GM19240 (cell line): ENCODE data around the gene NGDN.

ENCODE experiments used
- DNase-seq: peaks from one replicate; pipeline ENCODE4 v3.0.0; 2011; ENCODE audit warnings: low spot score; ENCODE audit not compliant: insufficient read length

The NGDN gene

DNA sequence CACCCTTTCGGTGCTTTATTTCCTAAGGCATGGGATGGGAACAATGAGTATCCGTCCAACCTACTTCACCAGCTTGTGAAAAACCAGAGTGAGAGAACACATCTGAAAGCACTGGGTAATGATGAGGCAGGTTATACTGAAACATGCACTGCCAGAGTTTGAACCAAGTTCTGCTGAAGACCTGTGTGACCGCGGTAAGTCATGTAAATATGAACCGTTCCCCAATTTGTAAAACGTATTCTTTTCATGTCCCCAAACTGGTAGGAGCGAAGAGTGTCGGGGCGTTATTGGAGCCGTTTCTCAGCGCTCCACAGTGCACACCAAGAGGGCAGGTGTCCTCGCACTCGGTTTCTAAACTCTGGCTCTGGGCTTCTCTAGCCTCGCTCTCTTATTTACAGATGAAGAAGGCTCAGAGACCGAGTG, 788 bp upstream of the NGDN start:
- no peak for DNase-seq

DNA sequence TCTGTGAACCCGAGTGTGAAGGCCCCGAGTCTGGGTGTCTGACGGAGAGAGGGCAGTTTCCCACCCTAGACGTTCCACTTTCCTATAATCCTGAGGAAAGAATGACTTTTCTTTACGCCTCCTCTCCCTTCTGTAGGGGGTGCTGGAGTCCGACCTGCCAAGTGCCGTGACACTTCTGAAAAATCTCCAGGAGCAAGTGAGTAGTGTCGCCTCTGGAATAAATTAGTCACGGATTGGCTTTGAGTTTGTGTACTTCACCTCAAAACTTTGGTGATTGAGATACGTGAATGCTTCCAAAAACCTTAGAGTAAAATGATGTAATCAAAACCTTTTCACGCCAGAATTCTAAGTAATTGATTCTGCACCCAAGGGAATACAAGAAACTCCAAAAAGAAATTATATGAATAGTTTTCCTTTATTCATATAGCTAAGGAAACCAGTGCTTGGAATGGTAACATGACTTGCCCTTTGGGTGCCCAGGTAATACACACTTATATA, 452 bp downstream of the NGDN start:
- no peak for DNase-seq

DNA sequence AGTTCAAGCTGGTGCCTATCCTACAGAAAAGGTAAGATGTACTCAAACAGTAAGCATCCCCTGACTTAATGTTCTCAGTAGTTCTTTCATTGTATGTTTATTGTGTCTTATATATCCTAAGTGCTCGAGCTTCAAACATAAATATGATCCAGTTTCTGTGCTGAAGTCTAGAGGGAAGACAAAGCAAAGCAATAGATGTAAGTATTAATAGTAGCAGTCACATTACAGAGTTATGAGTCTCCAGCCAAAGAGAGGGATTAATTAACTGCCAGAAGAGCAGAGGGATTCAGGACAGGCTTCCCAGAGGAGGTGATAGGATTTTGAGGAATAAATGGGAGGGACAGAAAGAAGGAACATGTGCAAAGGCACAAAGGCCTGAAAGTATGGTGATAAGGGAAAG, 1.4 kb downstream of the NGDN start:
- DNase-seq: no peak

DNA sequence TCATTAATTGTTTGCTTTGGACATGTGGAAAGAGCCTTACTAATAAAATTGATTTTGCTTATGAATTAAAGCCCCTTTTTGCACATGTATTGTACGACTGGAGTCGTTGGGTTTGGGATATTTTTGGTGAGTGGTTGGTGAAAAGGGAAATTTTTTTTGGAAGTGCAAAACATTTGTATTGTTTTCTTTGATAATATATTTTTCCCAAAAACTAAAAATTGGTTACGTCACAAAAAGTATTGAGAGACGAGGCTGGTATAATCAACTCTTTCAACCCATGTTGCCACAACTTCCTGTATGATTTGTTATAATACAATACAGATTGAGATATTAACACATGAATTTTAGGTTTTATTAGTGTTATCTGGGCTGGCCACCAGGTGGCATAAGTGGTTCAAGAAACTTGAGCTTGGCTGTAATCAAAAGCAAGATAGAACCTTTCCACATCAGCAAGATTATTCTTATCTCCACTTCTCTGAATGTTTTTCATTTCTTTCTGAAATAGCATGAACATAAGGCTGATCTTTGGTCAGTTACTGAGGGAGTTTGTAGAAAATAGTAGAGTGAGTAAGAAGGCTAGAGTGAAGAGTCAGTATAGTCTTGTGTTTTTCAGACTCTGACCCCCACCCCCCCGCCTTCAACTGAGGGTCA, 8.7 kb downstream of the NGDN start:
- DNase-seq: no peak

DNA sequence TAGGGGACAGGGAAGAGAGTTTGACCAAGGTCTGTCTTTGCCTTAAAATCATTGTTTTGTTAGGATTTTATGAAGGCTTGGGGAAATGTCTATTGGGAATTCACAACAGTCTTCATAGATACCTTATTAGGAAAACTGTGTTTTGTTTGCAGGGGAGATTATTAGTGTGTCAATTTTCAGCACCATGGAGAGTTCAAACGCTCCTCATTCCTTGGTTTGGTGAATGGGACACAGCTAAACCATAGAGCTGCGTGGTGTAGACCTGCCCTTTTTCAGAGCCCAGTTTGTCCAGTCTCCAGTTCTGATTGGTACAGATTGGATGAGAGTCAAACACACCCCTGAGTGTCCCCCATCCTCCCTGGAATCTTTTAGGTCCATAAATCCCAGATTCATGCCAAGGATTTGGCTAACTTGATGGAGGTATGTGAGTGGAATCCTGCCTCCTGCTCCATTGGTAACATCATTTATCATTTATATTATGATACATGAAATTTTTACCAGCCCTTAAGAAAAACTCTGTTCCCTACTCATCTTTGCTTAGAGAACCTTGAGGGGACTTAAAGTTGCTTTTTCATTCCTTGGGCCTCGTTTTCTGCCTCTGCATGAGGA, 12.0 kb downstream of the NGDN start:
- no peak for DNase-seq

DNA sequence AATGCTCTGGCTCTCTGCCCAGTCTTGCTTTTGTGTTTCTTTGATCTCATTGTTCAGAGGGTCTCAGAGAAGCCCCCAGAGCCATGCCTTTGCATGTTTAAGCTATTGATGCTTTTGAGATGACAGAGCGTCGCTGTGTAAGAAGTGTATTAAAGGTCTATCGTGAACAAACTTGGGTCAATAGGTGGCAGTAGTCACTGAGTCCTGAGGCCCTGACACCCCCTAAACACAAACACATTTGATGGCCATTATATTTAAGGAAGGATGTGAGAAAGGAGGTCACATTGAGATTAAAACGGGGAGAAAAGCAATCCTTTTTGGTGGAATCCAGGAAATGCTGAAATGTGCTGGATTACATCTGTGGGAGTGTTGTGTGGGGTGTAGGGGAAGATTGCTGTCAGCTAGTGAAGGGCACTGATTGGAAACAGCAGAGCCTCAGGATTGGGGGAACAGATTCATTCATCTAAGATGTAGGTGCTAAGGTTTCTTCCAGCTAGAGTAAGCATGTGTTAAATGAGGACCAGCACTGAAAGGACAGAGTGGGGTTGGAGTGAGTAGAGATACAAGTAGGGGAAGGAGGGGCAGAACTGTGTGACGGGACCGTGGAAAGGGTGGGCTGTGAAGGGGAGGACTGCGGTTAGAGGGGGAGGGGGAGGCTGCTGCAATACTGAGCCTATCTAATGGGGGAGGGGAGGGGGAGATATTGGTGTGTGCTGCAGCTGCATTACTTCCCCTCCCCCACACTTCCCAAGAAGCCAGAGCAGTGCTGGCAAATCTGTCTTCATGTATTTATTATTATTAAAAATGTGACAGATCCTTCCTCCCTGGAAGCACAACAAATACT, 12.7 kb downstream of the NGDN start:
- DNase-seq: no peak

DNA sequence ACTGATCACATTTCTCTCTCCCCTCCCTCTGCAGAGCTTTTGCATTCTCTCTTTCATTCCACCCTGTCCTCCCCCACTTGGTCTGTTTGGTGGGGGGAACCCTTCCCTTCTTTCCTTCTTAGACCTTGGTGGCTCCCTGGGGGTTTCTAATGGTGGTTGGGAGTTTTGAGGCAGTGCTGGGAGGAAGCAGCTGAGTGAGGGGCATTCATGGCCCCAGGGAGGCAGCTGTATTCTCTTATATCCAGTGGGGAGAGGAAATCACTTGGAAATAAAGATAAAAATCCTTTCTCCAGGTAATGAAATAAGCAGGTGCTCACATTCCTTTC, 13.3 kb downstream of the NGDN start:
- no peak for DNase-seq

DNA sequence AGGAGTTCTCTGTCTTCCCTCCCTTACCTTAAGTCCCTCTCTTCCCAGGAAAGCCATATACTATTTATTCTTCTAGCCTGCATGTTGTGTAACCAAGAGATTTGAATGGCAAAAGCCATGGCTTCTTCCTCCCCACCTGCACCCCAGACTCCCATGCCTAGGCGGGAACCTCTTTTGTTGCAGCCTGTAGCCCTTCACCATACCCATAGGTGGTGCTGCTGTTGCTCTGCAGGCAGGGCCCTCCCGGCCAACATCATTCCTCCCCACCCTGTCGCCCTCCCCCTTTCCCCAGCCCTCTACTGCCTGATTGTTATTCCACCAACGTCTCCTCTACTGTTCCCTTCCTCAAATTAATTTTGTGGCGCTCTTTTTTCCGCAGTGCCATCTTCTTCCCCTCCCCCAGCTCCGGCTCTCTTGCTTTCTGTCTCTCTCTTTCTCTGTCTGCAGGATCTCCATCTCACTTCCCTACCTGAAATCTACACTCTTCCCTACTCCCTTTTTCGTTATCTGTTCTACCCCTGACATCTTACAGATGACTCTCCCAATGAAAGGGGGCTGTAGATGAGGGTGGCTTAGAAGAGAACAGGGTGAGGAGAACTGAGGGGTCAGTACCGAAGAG, 13.8 kb downstream of the NGDN start:
- DNase-seq: no peak

DNA sequence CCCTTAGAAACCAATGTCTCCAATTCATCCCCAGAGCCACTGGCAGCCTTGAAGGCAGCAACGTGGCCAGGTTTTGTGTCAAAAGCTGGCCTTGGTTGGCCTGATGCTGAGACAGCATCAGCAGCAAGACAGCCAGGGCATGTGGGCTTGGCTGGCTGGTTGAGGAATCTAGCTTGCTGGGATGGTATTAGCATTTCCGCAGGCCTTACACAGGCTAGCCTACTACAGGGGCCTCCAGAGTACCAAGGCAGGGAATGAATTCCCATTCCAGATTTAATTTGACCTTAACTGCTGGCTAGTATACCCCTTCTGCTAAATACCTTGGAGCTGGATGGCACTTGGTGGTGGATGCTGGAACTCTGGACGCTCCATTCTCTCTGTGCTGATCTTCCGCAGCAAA, 15.8 kb downstream of the NGDN start:
- no peak for DNase-seq

DNA sequence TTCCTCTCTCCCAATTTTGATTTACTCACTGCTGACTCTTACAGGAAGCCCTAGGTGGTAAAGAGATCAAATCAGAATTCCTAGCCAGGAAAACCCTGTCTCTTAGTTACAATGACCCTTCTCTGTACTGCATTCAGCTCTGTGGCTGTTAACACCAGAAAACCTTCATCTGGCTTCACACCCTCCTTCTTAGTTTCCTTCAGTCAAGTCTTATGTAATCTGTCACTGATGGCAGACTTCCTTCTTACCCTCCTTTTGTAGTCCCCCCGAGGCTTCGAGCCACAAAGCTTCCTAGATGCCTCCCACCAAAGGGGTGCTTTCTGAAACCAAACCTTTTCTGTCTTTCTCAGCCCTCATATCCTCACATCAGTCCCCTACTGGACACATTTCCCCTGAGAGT, 16.5 kb downstream of the NGDN start:
- DNase-seq: no peak

DNA sequence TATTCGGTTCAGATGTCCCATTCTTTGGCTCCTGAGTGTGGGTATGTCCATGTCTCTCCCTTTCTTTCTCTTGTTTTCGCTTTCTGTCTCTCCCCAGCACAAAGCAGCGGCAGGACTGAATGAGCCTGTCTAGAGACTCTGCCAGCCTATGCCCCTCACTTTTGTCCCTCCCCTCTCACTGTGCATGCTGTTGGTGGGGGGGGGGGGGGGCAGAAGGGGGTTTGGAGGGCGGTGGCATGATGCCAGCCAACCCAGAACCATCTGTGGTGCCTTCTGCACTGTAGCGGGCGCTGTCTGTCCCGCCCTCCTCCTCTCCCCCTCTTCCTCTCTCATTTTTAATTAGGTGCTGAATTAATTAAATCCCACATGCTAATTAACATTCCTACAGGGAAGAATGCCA, 17.7 kb downstream of the NGDN start:
- DNase-seq: no peak

DNA sequence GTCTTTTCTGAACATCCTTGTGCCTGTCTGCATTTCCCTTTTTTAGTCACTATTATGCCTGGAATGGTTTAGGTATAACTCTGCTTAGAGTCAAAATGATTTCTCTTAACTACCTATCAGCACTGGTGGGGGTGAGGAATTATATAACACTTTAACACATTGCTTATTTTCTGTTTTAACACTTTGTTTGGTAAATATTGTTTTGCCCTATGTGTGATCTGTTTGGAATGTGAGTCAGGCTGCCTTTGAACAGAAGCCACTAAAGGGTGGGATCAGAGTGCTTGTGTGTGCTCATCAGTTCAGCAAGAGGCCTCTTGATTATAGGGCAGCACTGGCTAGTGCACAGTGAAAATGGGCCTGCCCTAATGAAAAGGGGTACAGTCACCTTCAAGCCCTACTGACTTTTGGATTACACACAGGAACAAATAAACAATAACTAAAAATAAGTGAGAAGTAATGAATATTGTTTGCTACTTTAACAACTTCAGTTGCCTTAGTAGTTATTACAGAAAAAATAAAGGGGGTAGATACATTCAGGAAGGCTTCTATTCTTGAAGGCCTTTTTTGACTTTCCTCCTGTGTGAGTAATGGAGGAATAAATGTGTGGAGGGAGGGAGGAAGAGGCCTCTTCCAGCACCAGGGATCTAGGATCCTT, 23.2 kb downstream of the NGDN start:
- DNase-seq: no peak

DNA sequence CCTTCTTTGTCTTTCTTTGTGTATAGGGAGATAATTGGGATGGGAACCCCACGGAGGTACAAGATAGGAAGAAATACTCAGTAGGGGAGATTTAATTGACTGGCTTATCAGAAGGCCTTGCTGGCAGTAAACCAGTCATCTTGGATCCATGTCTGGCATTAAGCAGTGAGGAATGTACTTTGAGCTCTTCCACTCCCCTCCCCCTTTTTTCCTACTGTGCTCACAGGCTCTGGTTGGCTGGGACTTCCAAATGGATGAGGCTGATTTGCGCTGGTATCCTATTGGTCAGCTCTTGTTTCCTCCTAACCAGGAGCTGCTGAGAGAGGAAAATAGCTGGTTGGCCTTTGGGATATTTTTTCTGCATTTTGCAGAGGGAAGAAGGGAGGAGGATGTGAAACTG, 24.7 kb downstream of the NGDN start:
- no peak for DNase-seq

DNA sequence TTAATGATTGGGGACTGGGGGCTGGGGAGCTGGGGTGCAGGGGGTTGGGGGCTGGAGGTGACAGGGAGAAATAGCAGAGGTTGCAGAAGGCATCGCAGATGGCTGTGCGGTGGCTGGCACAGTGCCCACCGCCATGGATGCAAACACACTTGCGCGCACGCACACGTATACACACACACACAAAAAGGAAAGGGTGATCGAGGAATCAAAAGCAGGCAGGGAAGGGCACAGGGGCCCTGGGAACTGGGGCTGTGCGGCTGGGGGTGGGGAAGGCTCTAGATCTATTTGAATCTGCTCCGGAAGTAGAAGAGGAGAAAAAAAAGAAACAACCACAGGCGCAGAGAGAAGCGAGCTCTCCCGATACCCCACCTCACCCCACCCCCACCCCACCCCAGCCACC, 42.7 kb downstream of the NGDN start:
- DNase-seq: no peak

DNA sequence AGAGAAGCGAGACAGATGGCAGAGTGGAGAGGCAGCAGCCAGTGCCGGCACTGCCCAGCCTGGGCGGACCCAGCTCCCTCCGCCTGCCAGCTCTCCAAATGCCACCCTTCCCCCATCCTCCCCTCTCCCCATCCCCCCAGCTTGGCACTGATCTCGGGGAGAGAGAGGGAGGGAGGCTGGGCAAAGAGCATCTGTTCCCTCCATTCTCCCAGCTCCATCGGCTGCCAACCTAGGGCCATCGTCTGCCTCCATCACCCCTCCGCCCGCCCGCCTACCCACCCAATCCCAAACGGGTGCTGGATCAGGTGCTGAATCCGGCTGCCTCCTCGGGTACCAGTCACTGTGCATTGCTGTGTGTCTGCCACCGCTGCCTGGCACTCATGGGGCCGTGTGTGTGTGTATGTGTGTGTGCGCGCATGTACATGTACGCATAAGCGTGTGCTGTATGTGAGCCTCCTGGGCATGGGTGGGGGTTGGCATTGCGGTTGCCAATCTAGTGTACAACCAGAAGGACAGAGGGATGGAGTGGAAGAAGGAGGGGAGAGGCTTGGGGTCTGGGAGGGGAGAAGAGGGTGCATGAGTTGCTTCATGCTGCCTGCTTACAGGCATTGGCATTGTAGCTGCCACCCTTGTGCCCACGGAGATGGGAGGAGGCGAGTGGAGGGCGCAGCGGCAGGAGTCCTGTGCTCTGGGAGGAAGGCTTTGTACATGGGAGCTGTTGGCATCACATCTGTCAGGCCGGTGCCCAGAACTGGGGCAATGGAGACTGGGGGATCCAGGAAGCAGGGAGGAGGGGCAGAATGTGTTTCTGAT, 43.7 kb downstream of the NGDN start:
- DNase-seq: no peak

DNA sequence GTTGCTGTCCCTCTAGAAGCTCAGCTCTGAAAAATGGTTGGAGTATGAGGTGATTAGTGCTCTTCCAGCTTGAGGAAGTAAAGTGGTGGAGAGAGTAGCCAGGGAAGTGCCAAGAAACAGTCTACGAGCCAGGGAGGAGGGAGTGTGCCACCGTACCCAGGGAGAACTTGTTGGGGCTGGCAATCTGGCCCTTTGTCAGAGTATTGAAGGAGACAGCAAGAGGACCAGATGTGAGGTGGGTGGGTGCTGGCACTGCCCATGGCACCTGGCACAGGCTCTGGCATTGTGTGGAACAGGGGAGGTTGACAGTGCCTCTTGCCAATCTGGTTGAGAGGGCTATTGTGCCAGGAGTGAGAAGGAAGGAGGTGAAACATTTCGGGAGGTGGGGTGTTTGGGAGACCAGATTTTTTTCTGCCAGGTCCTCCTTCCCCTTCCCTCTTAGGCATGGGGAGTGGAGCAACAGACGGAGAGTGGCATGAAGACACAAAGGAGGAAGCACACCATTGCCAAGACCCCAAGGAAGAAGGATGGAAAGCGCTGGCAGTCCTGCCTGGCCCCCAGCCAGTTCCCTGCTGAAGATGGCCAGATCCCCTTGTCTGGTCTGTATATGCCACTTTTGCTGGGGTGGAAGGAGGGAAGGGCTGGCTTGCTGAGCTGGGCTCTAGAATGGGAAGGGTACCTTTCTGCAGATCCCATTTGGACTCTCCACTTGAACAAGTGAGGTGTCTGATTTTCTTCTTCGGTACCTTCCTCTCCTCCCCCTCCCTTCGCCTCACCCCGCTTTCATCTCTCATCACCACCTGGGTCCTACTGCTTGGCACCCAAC, 44.5 kb downstream of the NGDN start:
- no peak for DNase-seq

DNA sequence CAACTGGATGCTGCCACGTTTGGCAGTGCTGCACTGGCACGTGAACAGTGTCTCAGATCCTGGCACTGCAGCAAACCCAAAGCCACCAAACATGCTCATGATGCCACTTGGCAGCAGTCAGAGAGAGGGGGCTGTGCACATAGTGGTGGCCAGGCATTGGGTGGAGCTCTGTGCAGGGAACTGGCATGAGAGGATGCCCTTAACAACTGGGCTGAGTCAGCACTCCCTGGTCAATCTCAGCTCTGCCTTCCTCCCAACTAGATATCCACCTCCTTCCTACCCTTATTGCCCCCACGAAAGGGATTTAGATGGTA, 45.1 kb downstream of the NGDN start:
- no peak for DNase-seq

DNA sequence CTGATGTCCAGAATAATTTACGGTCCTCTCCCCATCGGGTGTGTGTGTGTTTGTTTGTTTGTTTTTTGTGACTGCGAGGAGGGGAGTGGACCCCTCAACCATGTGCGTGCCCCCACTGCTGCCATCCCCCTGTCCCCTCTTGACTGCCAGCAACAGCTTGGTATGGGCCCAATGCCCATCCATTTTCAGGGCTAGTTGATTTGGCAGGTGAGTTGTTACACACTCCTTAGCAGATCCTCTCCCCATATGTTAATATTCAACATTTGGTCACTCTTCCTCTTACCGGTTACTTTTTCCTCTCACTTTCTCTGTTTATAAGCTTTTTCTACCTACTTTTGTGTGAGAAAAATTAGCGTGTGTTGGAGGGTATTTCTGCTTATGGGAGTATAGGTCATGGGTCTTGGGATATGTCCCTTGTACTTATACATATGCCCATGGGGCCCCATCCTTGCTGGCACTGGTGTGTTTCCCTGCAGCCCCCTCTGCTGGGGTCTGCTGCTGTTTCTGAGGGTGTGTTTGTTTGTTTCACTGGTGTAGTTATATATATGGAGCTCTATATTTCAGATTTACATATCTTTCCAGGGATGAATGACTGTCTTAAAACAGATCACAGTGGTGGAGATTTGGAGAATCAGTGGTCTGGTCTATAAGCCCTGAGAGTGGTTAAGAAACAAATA, 48.3 kb downstream of the NGDN start:
- no peak for DNase-seq

DNA sequence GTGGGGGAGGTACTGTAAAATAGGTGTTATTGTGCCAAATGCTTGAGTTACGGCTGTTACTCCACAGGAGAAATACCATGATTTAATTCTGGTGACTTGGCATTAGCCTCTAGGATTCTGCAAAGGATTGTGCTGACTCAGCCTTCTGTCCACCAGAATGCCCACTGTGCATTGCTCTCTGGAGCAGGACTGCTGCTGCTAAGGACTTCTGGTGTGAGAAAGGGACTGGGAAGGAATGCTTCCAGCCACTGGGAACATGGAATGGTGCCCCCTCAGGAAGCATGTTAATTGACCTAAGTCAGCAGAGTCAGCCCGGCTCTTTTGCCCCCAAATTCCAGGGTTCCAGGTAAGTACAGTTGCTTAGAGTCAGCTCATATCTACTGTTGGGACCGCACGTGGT, 49.2 kb downstream of the NGDN start:
- DNase-seq: no peak
